ENCODE measurements around the gene HEATR5A.
"Not testable (repeated sequence)": the region's sequence is repeated elsewhere in the genome, so short reads cannot be mapped to it uniquely, and the experiment has no call there.

The HEATR5A gene

DNA sequence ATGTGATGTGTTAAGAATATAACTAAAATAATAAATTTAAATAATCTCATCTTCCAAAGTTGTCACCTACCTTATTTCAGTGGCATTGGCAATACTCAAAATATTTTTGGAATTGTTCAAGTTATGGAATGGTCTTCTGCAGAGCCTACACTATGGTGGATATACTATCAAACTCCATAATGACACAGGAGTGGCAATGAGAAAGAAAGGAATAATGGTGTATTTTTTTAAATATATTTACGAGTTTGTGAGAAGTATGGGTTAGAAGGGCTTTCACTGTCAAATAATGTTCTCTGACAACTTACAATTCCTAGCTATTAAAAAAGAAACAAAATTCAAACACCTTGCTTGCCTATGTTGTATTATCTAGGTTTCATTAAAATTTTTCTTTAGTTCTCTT, 38.1 kb downstream of the HEATR5A start:
- no peak for ATAC-seq
- TF ChIP-seq BACH2 (CRISPR knock-in tag; IDR thresholded peaks at IDR 0.05; ENCODE audit: borderline replicate concordance) (no peak), PPARA (CRISPR knock-in tag; IDR thresholded peaks at IDR 0.05; ENCODE audit: borderline replicate concordance) (no peak), CSDC2 (CRISPR knock-in tag; IDR thresholded peaks at IDR 0.05) (no peak), ESRRG (CRISPR knock-in tag; IDR thresholded peaks at IDR 0.05) (no peak), SNAI2 (CRISPR knock-in tag; IDR thresholded peaks at IDR 0.05) (no peak), ZNF70 (CRISPR knock-in tag; IDR thresholded peaks at IDR 0.05) (no peak), ARNTL (CRISPR knock-in tag; IDR thresholded peaks at IDR 0.05; ENCODE audit: borderline replicate concordance, low read depth) (no peak), ZNF565 (CRISPR knock-in tag; conservative IDR thresholded peaks at IDR 0.05; ENCODE audit: low read depth) (no peak), ISL1 (CRISPR knock-in tag; IDR thresholded peaks at IDR 0.05) (no peak), ZNF8 (CRISPR knock-in tag; IDR thresholded peaks at IDR 0.05) (no peak), TOX (CRISPR knock-in tag; IDR thresholded peaks at IDR 0.05; ENCODE audit: borderline replicate concordance) (no peak), ZFP30 (CRISPR knock-in tag; IDR thresholded peaks at IDR 0.05) (no peak), ZC3H10 (CRISPR knock-in tag; IDR thresholded peaks at IDR 0.05) (no peak), GLIS3 (CRISPR knock-in tag; IDR thresholded peaks at IDR 0.05) (no peak)
- TF ChIP-seq, protein P1, sequence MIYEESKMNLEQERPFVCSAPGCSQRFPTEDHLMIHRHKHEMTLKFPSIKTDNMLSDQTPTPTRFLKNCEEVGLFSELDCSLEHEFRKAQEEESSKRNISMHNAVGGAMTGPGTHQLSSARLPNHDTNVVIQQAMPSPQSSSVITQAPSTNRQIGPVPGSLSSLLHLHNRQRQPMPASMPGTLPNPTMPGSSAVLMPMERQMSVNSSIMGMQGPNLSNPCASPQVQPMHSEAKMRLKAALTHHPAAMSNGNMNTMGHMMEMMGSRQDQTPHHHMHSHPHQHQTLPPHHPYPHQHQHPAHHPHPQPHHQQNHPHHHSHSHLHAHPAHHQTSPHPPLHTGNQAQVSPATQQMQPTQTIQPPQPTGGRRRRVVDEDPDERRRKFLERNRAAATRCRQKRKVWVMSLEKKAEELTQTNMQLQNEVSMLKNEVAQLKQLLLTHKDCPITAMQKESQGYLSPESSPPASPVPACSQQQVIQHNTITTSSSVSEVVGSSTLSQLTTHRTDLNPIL (CRISPR knock-in tag; IDR thresholded peaks at IDR 0.05; ENCODE audit: low read depth), result no peak

DNA sequence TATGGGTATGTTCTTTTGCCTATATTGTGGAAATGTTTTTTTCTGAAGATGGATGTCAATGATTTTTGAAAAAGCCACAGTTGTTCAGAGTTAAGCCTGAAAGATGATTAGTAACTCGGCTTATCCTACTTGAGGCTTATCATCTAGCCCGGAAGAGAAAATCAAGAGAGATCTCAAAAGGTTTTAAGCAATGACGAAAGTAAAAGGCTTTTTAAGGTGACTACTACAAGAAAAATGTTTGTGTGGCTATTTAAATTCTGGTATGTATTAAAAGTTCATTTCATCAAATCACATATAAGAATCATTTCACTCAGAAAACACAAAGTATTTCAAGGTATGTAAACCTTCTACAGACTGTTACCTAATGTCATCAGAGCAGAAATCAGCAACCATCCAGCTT, 40.2 kb downstream of the HEATR5A start:
- ATAC-seq, result no peak
- no peak for TF ChIP-seq BACH2 (CRISPR knock-in tag; IDR thresholded peaks at IDR 0.05; ENCODE audit: borderline replicate concordance)
- TF ChIP-seq, protein P2, sequence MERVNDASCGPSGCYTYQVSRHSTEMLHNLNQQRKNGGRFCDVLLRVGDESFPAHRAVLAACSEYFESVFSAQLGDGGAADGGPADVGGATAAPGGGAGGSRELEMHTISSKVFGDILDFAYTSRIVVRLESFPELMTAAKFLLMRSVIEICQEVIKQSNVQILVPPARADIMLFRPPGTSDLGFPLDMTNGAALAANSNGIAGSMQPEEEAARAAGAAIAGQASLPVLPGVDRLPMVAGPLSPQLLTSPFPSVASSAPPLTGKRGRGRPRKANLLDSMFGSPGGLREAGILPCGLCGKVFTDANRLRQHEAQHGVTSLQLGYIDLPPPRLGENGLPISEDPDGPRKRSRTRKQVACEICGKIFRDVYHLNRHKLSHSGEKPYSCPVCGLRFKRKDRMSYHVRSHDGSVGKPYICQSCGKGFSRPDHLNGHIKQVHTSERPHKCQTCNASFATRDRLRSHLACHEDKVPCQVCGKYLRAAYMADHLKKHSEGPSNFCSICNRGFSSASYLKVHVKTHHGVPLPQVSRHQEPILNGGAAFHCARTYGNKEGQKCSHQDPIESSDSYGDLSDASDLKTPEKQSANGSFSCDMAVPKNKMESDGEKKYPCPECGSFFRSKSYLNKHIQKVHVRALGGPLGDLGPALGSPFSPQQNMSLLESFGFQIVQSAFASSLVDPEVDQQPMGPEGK (CRISPR knock-in tag; IDR thresholded peaks at IDR 0.05; ENCODE audit: borderline replicate concordance), result no peak
- TF ChIP-seq ISL1 (CRISPR knock-in tag; IDR thresholded peaks at IDR 0.05), result peak; percentile 81
- TF ChIP-seq ZC3H10 (CRISPR knock-in tag; IDR thresholded peaks at IDR 0.05), result no peak
- TF ChIP-seq, protein P3, sequence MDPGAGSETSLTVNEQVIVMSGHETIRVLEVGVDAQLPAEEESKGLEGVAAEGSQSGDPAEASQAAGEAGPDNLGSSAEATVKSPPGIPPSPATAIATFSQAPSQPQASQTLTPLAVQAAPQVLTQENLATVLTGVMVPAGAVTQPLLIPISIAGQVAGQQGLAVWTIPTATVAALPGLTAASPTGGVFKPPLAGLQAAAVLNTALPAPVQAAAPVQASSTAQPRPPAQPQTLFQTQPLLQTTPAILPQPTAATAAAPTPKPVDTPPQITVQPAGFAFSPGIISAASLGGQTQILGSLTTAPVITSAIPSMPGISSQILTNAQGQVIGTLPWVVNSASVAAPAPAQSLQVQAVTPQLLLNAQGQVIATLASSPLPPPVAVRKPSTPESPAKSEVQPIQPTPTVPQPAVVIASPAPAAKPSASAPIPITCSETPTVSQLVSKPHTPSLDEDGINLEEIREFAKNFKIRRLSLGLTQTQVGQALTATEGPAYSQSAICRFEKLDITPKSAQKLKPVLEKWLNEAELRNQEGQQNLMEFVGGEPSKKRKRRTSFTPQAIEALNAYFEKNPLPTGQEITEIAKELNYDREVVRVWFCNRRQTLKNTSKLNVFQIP (CRISPR knock-in tag; IDR thresholded peaks at IDR 0.05; ENCODE audit: borderline replicate concordance, low read depth), result no peak

DNA sequence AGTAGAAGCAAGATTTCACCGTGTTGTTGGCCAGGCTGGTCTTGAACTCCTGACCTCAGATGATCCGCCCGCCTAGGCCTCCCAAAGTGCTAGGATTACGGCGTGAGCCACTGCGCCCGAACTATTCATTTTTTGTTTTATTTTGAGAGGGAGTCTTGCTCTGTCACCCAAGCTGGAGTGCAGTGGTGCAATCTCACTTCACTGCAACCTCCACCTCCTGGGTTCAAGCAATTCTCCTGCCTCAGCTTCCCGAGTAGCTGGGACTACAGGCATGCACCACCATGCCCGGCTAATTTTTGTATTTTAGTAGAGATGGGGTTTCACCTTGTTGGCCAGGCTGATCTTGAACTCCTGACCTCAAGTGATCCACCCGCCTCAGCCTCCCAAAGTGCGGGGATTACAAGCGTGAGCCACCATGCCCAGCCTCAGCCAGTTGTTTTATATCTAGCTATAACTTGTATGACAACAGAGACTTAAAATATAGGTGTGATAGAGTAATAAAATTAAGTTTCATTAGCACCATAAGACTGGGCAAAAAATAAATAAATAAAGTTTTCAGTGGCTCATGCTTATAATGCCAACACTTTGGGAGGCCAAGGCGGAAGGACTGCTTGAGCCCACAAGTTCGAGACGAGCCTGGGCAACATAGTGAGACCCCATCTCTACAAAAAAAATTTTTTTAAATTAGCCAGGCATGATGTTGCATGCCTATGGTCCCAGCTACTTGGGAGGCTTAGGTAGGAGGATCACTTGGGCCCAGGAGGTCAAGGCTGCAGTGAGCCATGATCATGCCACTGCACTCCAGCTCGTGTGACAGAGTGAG, 41.0 kb downstream of the HEATR5A start:
- not testable (repeated sequence) for ATAC-seq

DNA sequence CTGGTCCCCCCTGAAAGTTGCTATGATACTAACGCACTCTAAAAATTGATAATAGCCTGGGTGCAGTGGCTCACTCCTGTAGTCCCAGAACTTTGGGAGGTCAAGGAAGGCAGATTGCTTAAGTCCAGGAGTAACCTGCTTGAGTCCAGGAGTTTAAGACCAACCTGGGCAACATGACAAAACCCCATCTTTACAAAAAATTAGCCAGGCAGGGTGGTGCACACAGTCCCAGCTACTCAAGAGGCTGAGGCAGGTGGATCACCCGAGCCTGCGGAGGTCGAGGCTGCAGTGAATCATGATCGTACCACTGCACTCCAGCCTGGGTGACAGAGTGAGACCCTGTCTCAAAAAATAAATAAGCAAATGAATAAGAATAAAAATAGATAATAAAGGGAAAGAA, 42.9 kb downstream of the HEATR5A start:
- no peak for ATAC-seq
- TF ChIP-seq CSDC2 (CRISPR knock-in tag; IDR thresholded peaks at IDR 0.05) (no peak), SNAI2 (CRISPR knock-in tag; IDR thresholded peaks at IDR 0.05) (no peak), ZFP3 (CRISPR knock-in tag; IDR thresholded peaks at IDR 0.05) (no peak), ISL1 (CRISPR knock-in tag; IDR thresholded peaks at IDR 0.05) (no peak), GLIS3 (CRISPR knock-in tag; IDR thresholded peaks at IDR 0.05) (no peak), ESRRG (CRISPR knock-in tag; IDR thresholded peaks at IDR 0.05) (no peak), PPARA (CRISPR knock-in tag; IDR thresholded peaks at IDR 0.05; ENCODE audit: borderline replicate concordance) (no peak), RARB (CRISPR knock-in tag; IDR thresholded peaks at IDR 0.05) (no peak), OSR1 (CRISPR knock-in tag; IDR thresholded peaks at IDR 0.05) (no peak), ZFP30 (CRISPR knock-in tag; IDR thresholded peaks at IDR 0.05) (no peak), ZNF70 (CRISPR knock-in tag; IDR thresholded peaks at IDR 0.05) (no peak)
- TF ChIP-seq, protein P3 (CRISPR knock-in tag; IDR thresholded peaks at IDR 0.05; ENCODE audit: borderline replicate concordance, low read depth), result no peak
- TF ChIP-seq, protein P1 (CRISPR knock-in tag; IDR thresholded peaks at IDR 0.05; ENCODE audit: low read depth), result no peak
- TF ChIP-seq, protein P4, sequence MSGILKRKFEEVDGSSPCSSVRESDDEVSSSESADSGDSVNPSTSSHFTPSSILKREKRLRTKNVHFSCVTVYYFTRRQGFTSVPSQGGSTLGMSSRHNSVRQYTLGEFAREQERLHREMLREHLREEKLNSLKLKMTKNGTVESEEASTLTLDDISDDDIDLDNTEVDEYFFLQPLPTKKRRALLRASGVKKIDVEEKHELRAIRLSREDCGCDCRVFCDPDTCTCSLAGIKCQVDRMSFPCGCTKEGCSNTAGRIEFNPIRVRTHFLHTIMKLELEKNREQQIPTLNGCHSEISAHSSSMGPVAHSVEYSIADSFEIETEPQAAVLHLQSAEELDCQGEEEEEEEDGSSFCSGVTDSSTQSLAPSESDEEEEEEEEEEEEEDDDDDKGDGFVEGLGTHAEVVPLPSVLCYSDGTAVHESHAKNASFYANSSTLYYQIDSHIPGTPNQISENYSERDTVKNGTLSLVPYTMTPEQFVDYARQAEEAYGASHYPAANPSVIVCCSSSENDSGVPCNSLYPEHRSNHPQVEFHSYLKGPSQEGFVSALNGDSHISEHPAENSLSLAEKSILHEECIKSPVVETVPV (CRISPR knock-in tag; IDR thresholded peaks at IDR 0.05), result no peak
- TF ChIP-seq, protein P2 (CRISPR knock-in tag; IDR thresholded peaks at IDR 0.05; ENCODE audit: borderline replicate concordance), result no peak

All from SK-N-SH treated with all-trans-retinoic acid at 6 μM for 48 hours (cell line).